Measurements from ENCODE around the gene ST6GALNAC1. TPM values are rescaled to one million over a fixed set of nuclear protein-coding genes. Genes with fewer than 3 reads are reported as not detected.

ST6GALNAC1 gene
- total and polyA plus RNA-seq, 2 of the 8 experiments (the other 6 are each of a cell fraction or from before 2014, with no cell fraction given): not detected

- Histone ChIP-seq H3K56ac (replicated peaks; ENCODE audit: insufficient read length, low read depth, low read length) (no peak within 1 kb of the TSS), H3K4me2 (ENCODE audit: insufficient read depth in 1 of 2, low read depth in 2 of 2, low read length in 2 of 2) (peak within 1 kb of the TSS; percentile 87 to 99), H2BK15ac (ENCODE audit: low read length) (0 out of 2 replicates have a peak within 1 kb of the TSS, but pooled peaks have one; percentile 12), H4K20me1 (replicated peaks in 1 of 2; ENCODE audit: control insufficient read depth in 1 of 2, insufficient read depth in 2 of 2, low read length in 2 of 2) (peaks cover 0 to 2% of the 10 kb centered on the region in 2 experiments), H3K14ac (ENCODE audit: insufficient read length) (no peak within 1 kb of the TSS), H3K23ac (ENCODE audit: insufficient read length) (no peak within 1 kb of the TSS), H3K79me2 (ENCODE audit: control insufficient read depth in 1 of 2, insufficient read depth in 2 of 2, low read length in 2 of 2) (no peaks in the 10 kb centered on the region), H2BK5ac (ENCODE audit: low read depth, low read length) (no peak within 1 kb of the TSS), H3K79me1 (ENCODE audit: low read depth, low read length) (no peaks in the 10 kb centered on the region), H3K9me3 (ENCODE audit: insufficient read depth in 2 of 2, low read depth in 1 of 2, low read length in 1 of 2) (0 out of 4 replicates have a peak, but pooled peaks cover 0 to 2% of the 10 kb centered on the region in 2 experiments), H3K23me2 (ENCODE audit: low read depth, low read length) (peaks cover 13% of the 10 kb centered on the region), H4K8ac (ENCODE audit: extremely low read depth, insufficient read depth, low read length) (no peak within 1 kb of the TSS), H3K27me3 (replicated peaks in 1 of 4; ENCODE audit: control insufficient read depth in 3 of 4, extremely low read depth in 1 of 4, insufficient read depth in 3 of 4, low read length in 3 of 4) (peaks cover 33 to 64% (median 52%) of the 10 kb centered on the region in 4 experiments), H2BK20ac (ENCODE audit: low read length) (no peak within 1 kb of the TSS), H3K4me3 (ENCODE audit: extremely low read depth in 1 of 4, insufficient read depth in 2 of 4, low read depth in 3 of 4, low read length in 4 of 4) (peak within 1 kb of the TSS; percentile 42 to 81 (median 48)), H3K27ac (ENCODE audit: low read depth, low read length) (no peak within 1 kb of the TSS), H3K4ac (replicated peaks; ENCODE audit: insufficient read length, low read depth, low read length) (no peak within 1 kb of the TSS), H2BK12ac (ENCODE audit: low read depth, low read length) (no peak within 1 kb of the TSS), H2AK5ac (ENCODE audit: low read depth, low read length) (no peak within 1 kb of the TSS), H2AFZ (ENCODE audit: low read length) (peak within 1 kb of the TSS; percentile 94), H2BK120ac (replicated peaks; ENCODE audit: low read depth, low read length) (no peak within 1 kb of the TSS), H3K4me1 (replicated peaks in 1 of 4; ENCODE audit: control insufficient read depth in 3 of 4, insufficient read depth in 4 of 4, low read length in 3 of 4) (peaks cover 0 to 22% (median 11%) of the 10 kb centered on the region in 4 experiments; a peak in 6 of 7 replicates), H4K5ac (ENCODE audit: insufficient read length, low read depth, low read length) (no peak within 1 kb of the TSS), H4K91ac (replicated peaks; ENCODE audit: insufficient read length, low read length) (no peak within 1 kb of the TSS), H3K36me3 (ENCODE audit: control insufficient read depth in 2 of 4, insufficient read depth in 4 of 4, low read length in 3 of 4) (peaks cover 0 to 9% (median 0%) of the 10 kb centered on the region in 4 experiments; a peak in 1 of 8 replicates), H3K18ac (ENCODE audit: extremely low read depth, low read length) (peak within 1 kb of the TSS; percentile 48; the same call in 1 of the 2 replicates), H3K9ac (replicated peaks in 1 of 4; ENCODE audit: extremely low read depth in 1 of 4, low read depth in 3 of 4, low read length in 3 of 4) (0 out of 7 replicates have a peak within 1 kb of the TSS, but pooled peaks of 1 of the 4 experiments have one; percentile 26)
- WGBS, 2 experiments (ENCODE audit: extremely low coverage in 1 of 2, insufficient coverage in 1 of 2, insufficient read length in 1 of 2, insufficient replicate concordance in 2 of 2, low coverage in 1 of 2, low lambda C conversion rate in 2 of 2, missing lambda C conversion rate in 1 of 2): 1% methylated on average over 73 of the region's 84 CpGs; no CpG with 5 or more reads in 1 of the 2 experiments
- CTCF ChIA-PET (ENCODE audit: partially characterized antibody): interaction anchor here (0.5 to 2.6 kb wide), 15 partner anchors 10 to 1414 kb away, joined by 3 to 12 read pairs (median 4); no protein-coding TSS in a partner anchor
- POLR2A ChIA-PET (ENCODE audit: partially characterized antibody): interaction anchor here (0.7 to 1.9 kb wide), 7 partner anchors 13 to 151 kb away, joined by 3 to 6 read pairs (median 3); no protein-coding TSS in a partner anchor
- DNase-seq (ENCODE audit: low read depth in 1 of 2, low spot score in 2 of 2) (peak in 1 of 2 experiments; percentile 67), FAIRE-seq (no peak)
- TF ChIP-seq CBX8 (IDR thresholded peaks at IDR 0.05; ENCODE audit: borderline replicate concordance, low read depth, low read length) (no peak), USF2 (IDR thresholded peaks at IDR 0.05; ENCODE audit: low read length) (no peak), SUZ12 (IDR thresholded peaks at IDR 0.05; ENCODE audit: low read length) (peak; percentile 79), RNF2 (IDR thresholded peaks at IDR 0.05; ENCODE audit: borderline replicate concordance, low read depth, low read length, missing control alignments, poor library complexity, severe bottlenecking) (no peak), KDM1A (IDR thresholded peaks at IDR 0.05; ENCODE audit: borderline replicate concordance, low read length) (no peak), SIN3A (conservative IDR thresholded peaks at IDR 0.05 in 1 of 2, IDR thresholded peaks at IDR 0.05 in 1 of 2; ENCODE audit: low read depth in 1 of 2, low read length in 2 of 2) (no peak), EP300 (IDR thresholded peaks at IDR 0.05; ENCODE audit: borderline replicate concordance in 1 of 2, low read depth in 2 of 2, low read length in 2 of 2) (no peak)
Observed at GRCh38 chr17:76585649-76586593, 57.6 kb downstream of the ST6GALNAC1 start, which contains the start of gene ST6GALNAC2. ST6GALNAC2 (minus strand) TSS chr17:76585860; CDS start chr17:76585808, 52 bp downstream.
